KMS-11 (cell line): Measurements from ENCODE around the gene PPM1H.
A peak's percentile ranks its signal among the peaks of the same experiment; 100 is the strongest.
"Not testable (repeated sequence)": the region's sequence is repeated elsewhere in the genome, so short reads cannot be mapped to it uniquely, and the experiment has no call there.

Experiments used
- H2AFZ ChIP-seq: fragments of 200-600 bp; sonication (generic); 2 replicates; pipeline ENCODE4 v1.6.1; 2016; ENCODE audit warnings: antibody characterized with exemption, mixed run types, low read depth
- H3K27ac ChIP-seq: fragments of 200-600 bp; sonication (generic); 2 replicates; pipeline ENCODE4 v1.6.1; 2016; ENCODE audit warnings: mild to moderate bottlenecking, mixed run types
- H3K27me3 ChIP-seq: fragments of 200-600 bp; sonication (generic); 2 replicates; pipeline ENCODE4 v1.6.1; 2017; ENCODE audit warnings: mild to moderate bottlenecking, low read depth, mixed run types, moderate library complexity; ENCODE audit not compliant: insufficient read depth
- H3K36me3 ChIP-seq: fragments of 200-600 bp; sonication (generic); 2 replicates; pipeline ENCODE4 v1.6.1; 2017; ENCODE audit warnings: mild to moderate bottlenecking, mixed run types; ENCODE audit not compliant: insufficient read depth
- H3K4me1 ChIP-seq: fragments of 200-600 bp; sonication (generic); 2 replicates; pipeline ENCODE4 v1.6.1; 2016; ENCODE audit warnings: mild to moderate bottlenecking, low read depth, mixed run types; ENCODE audit not compliant: poor library complexity, severe bottlenecking
- H3K4me2 ChIP-seq: fragments of 200-600 bp; sonication (generic); 2 replicates; pipeline ENCODE4 v1.7.0; 2016; ENCODE audit warnings: mild to moderate bottlenecking, mixed run types
- H3K4me3 ChIP-seq: fragments of 200-600 bp; sonication (generic); IDR thresholded peaks from 2 replicates; pipeline ENCODE4 v1.6.1; 2017; ENCODE audit warnings: low read depth, low read length, mixed read lengths; ENCODE audit not compliant: insufficient read depth
- H3K79me2 ChIP-seq: fragments of 200-600 bp; sonication (generic); 2 replicates; pipeline ENCODE4 v1.6.1; 2016; ENCODE audit warnings: low read depth, mixed run types; ENCODE audit not compliant: insufficient read depth
- H3K9ac ChIP-seq: fragments of 200-600 bp; sonication (generic); 2 replicates; pipeline ENCODE4 v1.6.1; 2016; ENCODE audit warnings: mild to moderate bottlenecking, mixed run types
- H4K20me1 ChIP-seq: fragments of 200-600 bp; sonication (generic); 2 replicates; pipeline ENCODE4 v1.6.1; 2016; ENCODE audit warnings: mild to moderate bottlenecking, mixed run types; ENCODE audit not compliant: insufficient read depth
- TF ChIP-seq, protein P1 (sequence below): fragments of 200-600 bp; sonication (generic); conservative IDR thresholded peaks from 2 replicates; pipeline ENCODE4 v1.6.1; 2017; ENCODE audit warnings: low read depth, mild to moderate bottlenecking, antibody characterized with exemption, low read length, moderate library complexity, mixed read lengths

Gene PPM1H

GRCh38 chr12:62882696-62883095 lies 52.3 kb downstream of the PPM1H start:
- Histone ChIP-seq H2AFZ (no peak overlapping the region), H3K4me2 (no peak overlapping the region)

DNA sequence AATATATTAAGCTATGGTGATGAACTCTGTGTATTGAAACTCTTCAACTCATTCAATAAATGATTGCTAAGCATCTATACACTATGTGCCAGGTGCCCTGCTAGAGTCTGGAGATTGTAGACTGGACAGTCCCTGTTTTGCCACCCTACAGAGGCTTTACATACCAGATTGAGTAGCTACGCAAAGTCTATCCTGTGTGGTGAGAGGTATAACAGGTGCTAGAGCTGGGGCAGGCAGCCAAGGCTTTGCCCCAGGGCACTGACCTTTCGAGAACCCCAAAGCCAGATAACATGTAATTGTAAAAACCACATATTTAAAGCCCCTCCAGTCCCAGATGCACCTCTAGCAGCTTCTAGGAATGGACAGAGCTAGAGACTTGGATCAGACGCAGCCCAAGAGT lies 52.8 kb downstream of the PPM1H start:
- Histone ChIP-seq H3K36me3 (no peaks in the 10 kb centered on the region), H2AFZ (no peak overlapping the region), H3K27ac (peak overlapping the region; percentile 13; the same call in 1 of the 2 replicates), H3K4me2 (peak overlapping the region; percentile 53), H3K79me2 (no peaks in the 10 kb centered on the region), H4K20me1 (no peaks in the 10 kb centered on the region), H3K4me1 (peaks cover 40% of the 10 kb centered on the region), H3K9ac (no peak overlapping the region), H3K27me3 (no peaks in the 10 kb centered on the region), H3K4me3 (no peak overlapping the region)
- TF ChIP-seq, protein P1, sequence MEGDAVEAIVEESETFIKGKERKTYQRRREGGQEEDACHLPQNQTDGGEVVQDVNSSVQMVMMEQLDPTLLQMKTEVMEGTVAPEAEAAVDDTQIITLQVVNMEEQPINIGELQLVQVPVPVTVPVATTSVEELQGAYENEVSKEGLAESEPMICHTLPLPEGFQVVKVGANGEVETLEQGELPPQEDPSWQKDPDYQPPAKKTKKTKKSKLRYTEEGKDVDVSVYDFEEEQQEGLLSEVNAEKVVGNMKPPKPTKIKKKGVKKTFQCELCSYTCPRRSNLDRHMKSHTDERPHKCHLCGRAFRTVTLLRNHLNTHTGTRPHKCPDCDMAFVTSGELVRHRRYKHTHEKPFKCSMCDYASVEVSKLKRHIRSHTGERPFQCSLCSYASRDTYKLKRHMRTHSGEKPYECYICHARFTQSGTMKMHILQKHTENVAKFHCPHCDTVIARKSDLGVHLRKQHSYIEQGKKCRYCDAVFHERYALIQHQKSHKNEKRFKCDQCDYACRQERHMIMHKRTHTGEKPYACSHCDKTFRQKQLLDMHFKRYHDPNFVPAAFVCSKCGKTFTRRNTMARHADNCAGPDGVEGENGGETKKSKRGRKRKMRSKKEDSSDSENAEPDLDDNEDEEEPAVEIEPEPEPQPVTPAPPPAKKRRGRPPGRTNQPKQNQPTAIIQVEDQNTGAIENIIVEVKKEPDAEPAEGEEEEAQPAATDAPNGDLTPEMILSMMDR, result no peak

More at GRCh38 chr12:62882696-62883095, 52.3 kb downstream of the PPM1H start:
- Histone ChIP-seq H3K27ac (peak overlapping the region; percentile 13; the same call in 1 of the 2 replicates), H3K79me2 (no peaks in the 10 kb centered on the region), H3K4me3 (no peak overlapping the region), H3K27me3 (no peaks in the 10 kb centered on the region), H3K36me3 (no peaks in the 10 kb centered on the region), H4K20me1 (no peaks in the 10 kb centered on the region), H3K4me1 (peaks cover 40% of the 10 kb centered on the region), H3K9ac (no peak overlapping the region)
- TF ChIP-seq, protein P1, result no peak

DNA sequence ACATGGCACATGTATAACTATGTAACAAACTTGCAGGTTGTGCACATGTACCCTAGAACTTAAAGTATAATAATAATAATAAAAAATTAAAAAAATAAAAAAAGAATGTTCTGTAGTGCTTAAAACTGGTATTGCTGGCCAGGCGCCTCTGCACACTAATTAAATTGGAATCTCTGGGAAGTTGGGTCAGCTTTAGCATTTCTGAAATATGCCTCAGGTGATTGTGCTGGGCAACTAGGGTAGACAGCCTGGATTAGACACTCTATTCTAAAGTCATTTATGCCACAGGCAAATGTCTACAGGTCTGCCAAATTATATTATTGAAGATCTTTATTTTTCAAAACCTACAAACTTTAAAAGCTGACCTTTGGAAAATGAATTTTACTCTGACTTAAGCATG lies 55.3 kb downstream of the PPM1H start:
- H3K27ac ChIP-seq, result no peak overlapping the region
- H4K20me1 ChIP-seq, result no peaks in the 10 kb centered on the region
- no peak overlapping the region for H3K4me2 ChIP-seq
- no peaks in the 10 kb centered on the region for H3K79me2 ChIP-seq
- H3K9ac ChIP-seq, result no peak overlapping the region
- H3K4me1 ChIP-seq, result peaks cover 38% of the 10 kb centered on the region
- TF ChIP-seq, protein P1, result no peak
- H3K4me3 ChIP-seq, result no peak overlapping the region
- no peaks in the 10 kb centered on the region for H3K27me3 ChIP-seq
- H3K36me3 ChIP-seq, result no peaks in the 10 kb centered on the region
- no peak overlapping the region for H2AFZ ChIP-seq

- not testable (repeated sequence) for H3K27me3 ChIP-seq, H3K27ac ChIP-seq, H3K9ac ChIP-seq, H3K36me3 ChIP-seq, H3K4me2 ChIP-seq, H2AFZ ChIP-seq, H3K4me3 ChIP-seq, H4K20me1 ChIP-seq, H3K79me2 ChIP-seq
- H3K4me1 ChIP-seq, result peaks cover 35% of the 10 kb centered on the region
These were observed 55.7 kb downstream of the PPM1H start for GRCh38 chr12:62879228-62879627.

GRCh38 chr12:62878211-62878610 lies 56.7 kb downstream of the PPM1H start:
- Histone ChIP-seq H3K79me2 (no peaks in the 10 kb centered on the region), H3K9ac (no peak overlapping the region), H4K20me1 (no peaks in the 10 kb centered on the region), H3K4me2 (no peak overlapping the region), H3K4me1 (peaks cover 24% of the 10 kb centered on the region), H2AFZ (no peak overlapping the region), H3K4me3 (no peak overlapping the region), H3K27ac (no peak overlapping the region), H3K27me3 (no peaks in the 10 kb centered on the region), H3K36me3 (no peaks in the 10 kb centered on the region)
- TF ChIP-seq, protein P1, result no peak
